ENCODE results near the gene ADAM12. TPM values are rescaled to one million over a fixed set of nuclear protein-coding genes. Genes with fewer than 3 reads are reported as not detected.

The ADAM12 gene
- total RNA-seq, 2 donors from 2014 or later: 0.46 TPM; not detected in 1

- Histone ChIP-seq H3K9me3 (ENCODE audit: control insufficient read depth, low read length) (no peaks in the 10 kb centered on the region), H3K9ac (ENCODE audit: extremely low read depth, low read length, poor library complexity, severe bottlenecking) (no peak overlapping the region), H3K4me1 (ENCODE audit: control insufficient read depth, insufficient read depth, low read length) (no peaks in the 10 kb centered on the region), H3K4me3 (ENCODE audit: low read length) (no peak overlapping the region), H3K27ac (ENCODE audit: low read depth, low read length) (no peak overlapping the region), H3K36me3 (ENCODE audit: control insufficient read depth, insufficient read depth, low read length) (no peaks in the 10 kb centered on the region), H3K27me3 (ENCODE audit: control insufficient read depth, insufficient read depth, low read length, poor library complexity, severe bottlenecking) (no peaks in the 10 kb centered on the region)
- 33 to 79% methylated on average over 1 to 5 of the region's 5 CpGs for WGBS, 2 experiments (ENCODE audit: insufficient coverage in 1 of 2, insufficient read length in 1 of 2)
- TF ChIP-seq CTCF (conservative IDR thresholded peaks at IDR 0.05): no peak
- DNase-seq: no peak
- H3K27me3 Mint-ChIP-seq (ENCODE audit: insufficient read depth): peaks cover 7% of the 10 kb centered on the region
- no peaks in the 10 kb centered on the region for H3K4me1 Mint-ChIP-seq
- H3K36me3 Mint-ChIP-seq (ENCODE audit: low read depth): no peaks in the 10 kb centered on the region
- no peak overlapping the region for H3K4me3 Mint-ChIP-seq
- no peaks in the 10 kb centered on the region for H3K9me3 Mint-ChIP-seq
- H3K27ac Mint-ChIP-seq: no peak overlapping the region
These were observed 201.5 kb downstream of the ADAM12 start for GRCh38 chr10:126186766-126187165.

- TF ChIP-seq CTCF (conservative IDR thresholded peaks at IDR 0.05): no peak
- Histone ChIP-seq H3K4me3 (ENCODE audit: low read length) (no peak overlapping the region), H3K27ac (ENCODE audit: low read depth, low read length) (peak overlapping the region; percentile 60), H3K4me1 (ENCODE audit: control insufficient read depth, insufficient read depth, low read length) (no peaks in the 10 kb centered on the region), H3K9ac (ENCODE audit: extremely low read depth, low read length, poor library complexity, severe bottlenecking) (no peak overlapping the region), H3K36me3 (ENCODE audit: control insufficient read depth, insufficient read depth, low read length) (no peaks in the 10 kb centered on the region), H3K27me3 (ENCODE audit: control insufficient read depth, insufficient read depth, low read length, poor library complexity, severe bottlenecking) (no peaks in the 10 kb centered on the region), H3K9me3 (ENCODE audit: control insufficient read depth, low read length) (no peaks in the 10 kb centered on the region)
- 85 to 92% methylated on average over 7 to 10 of the region's 10 CpGs for WGBS, 2 experiments (ENCODE audit: insufficient coverage in 1 of 2, insufficient read length in 1 of 2)
- Mint-ChIP-seq H3K27ac (no peak overlapping the region), H3K4me1 (no peaks in the 10 kb centered on the region), H3K27me3 (ENCODE audit: insufficient read depth) (peaks cover 7% of the 10 kb centered on the region), H3K9me3 (no peaks in the 10 kb centered on the region), H3K36me3 (ENCODE audit: low read depth) (no peaks in the 10 kb centered on the region), H3K4me3 (no peak overlapping the region)
- no peak for DNase-seq
These were observed 202.4 kb downstream of the ADAM12 start for GRCh38 chr10:126185676-126186447.

- TF ChIP-seq CTCF (conservative IDR thresholded peaks at IDR 0.05): no peak
- Histone ChIP-seq H3K9ac (ENCODE audit: extremely low read depth, low read length, poor library complexity, severe bottlenecking) (no peak overlapping the region), H3K9me3 (ENCODE audit: control insufficient read depth, low read length) (no peaks in the 10 kb centered on the region), H3K4me1 (ENCODE audit: control insufficient read depth, insufficient read depth, low read length) (no peaks in the 10 kb centered on the region), H3K4me3 (ENCODE audit: low read length) (no peak overlapping the region), H3K27ac (ENCODE audit: low read depth, low read length) (no peak overlapping the region), H3K27me3 (ENCODE audit: control insufficient read depth, insufficient read depth, low read length, poor library complexity, severe bottlenecking) (no peaks in the 10 kb centered on the region), H3K36me3 (ENCODE audit: control insufficient read depth, insufficient read depth, low read length) (no peaks in the 10 kb centered on the region)
- 92 to 95% methylated on average over 5 to 6 of the region's 6 CpGs for WGBS, 2 experiments (ENCODE audit: insufficient coverage in 1 of 2, insufficient read length in 1 of 2)
- no peak for DNase-seq
- Mint-ChIP-seq H3K36me3 (ENCODE audit: low read depth) (no peaks in the 10 kb centered on the region), H3K27me3 (ENCODE audit: insufficient read depth) (no peaks in the 10 kb centered on the region), H3K9me3 (no peaks in the 10 kb centered on the region), H3K4me1 (peaks cover 4% of the 10 kb centered on the region), H3K4me3 (no peak overlapping the region), H3K27ac (no peak overlapping the region)
These were observed 206.7 kb downstream of the ADAM12 start for GRCh38 chr10:126181626-126182025.

Data from endodermal cell (in vitro differentiated cells).